Fibroblast of villous mesenchyme (primary cell): ENCODE measurements around the gene SLC38A10. TPM values are rescaled to one million over a fixed set of nuclear protein-coding genes. Genes with fewer than 3 reads are reported as not detected.

Source experiments
- DNase-seq: peaks from one replicate; pipeline ENCODE4 v3.0.0-alpha.2; 2010; ENCODE audit warnings: low read depth
- H3K4me3 ChIP-seq: 2 replicates; pipeline ENCODE4 v1.5.1; 2011; ENCODE audit warnings: low read depth, mild to moderate bottlenecking, low read length
- total RNA-seq: library from RNA; depleted of rRNA; stranded (reverse); fragments of >200 nt; gene quantifications from 2 replicates; pipeline ENCODE4 v1.2.3, GENCODE V29; 2012
- TF ChIP-seq, protein P1 (sequence below): IDR thresholded peaks from 2 replicates; pipeline ENCODE4 v1.5.1; 2012; ENCODE audit warnings: low read depth, mild to moderate bottlenecking, low read length; ENCODE audit not compliant: insufficient read depth

Gene SLC38A10
- total RNA-seq, 1 donor, result 51.4 TPM

DNA sequence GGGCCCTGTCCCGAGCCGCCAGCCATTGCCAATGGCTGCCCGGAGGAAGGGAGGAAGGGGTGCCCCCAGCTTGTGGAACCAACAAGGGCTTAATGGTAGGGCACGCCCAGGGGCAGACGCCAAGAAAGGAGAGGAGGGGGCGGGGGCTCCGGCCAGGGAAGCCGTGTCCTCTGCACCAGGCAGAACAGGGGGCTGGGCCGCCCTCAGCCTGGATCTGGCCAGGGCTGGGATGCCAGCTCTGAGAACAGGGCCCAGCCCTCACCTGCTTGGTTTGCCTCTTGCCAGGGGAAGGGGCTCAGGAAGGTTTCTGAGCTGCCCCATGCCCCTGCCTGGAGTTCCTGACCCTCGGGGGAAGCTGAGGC is 35.8 kb upstream of the SLC38A10 start:
- DNase-seq, result no peak
- H3K4me3 ChIP-seq, result no peak overlapping the region
- TF ChIP-seq, protein P1, sequence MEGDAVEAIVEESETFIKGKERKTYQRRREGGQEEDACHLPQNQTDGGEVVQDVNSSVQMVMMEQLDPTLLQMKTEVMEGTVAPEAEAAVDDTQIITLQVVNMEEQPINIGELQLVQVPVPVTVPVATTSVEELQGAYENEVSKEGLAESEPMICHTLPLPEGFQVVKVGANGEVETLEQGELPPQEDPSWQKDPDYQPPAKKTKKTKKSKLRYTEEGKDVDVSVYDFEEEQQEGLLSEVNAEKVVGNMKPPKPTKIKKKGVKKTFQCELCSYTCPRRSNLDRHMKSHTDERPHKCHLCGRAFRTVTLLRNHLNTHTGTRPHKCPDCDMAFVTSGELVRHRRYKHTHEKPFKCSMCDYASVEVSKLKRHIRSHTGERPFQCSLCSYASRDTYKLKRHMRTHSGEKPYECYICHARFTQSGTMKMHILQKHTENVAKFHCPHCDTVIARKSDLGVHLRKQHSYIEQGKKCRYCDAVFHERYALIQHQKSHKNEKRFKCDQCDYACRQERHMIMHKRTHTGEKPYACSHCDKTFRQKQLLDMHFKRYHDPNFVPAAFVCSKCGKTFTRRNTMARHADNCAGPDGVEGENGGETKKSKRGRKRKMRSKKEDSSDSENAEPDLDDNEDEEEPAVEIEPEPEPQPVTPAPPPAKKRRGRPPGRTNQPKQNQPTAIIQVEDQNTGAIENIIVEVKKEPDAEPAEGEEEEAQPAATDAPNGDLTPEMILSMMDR, result no peak

DNA sequence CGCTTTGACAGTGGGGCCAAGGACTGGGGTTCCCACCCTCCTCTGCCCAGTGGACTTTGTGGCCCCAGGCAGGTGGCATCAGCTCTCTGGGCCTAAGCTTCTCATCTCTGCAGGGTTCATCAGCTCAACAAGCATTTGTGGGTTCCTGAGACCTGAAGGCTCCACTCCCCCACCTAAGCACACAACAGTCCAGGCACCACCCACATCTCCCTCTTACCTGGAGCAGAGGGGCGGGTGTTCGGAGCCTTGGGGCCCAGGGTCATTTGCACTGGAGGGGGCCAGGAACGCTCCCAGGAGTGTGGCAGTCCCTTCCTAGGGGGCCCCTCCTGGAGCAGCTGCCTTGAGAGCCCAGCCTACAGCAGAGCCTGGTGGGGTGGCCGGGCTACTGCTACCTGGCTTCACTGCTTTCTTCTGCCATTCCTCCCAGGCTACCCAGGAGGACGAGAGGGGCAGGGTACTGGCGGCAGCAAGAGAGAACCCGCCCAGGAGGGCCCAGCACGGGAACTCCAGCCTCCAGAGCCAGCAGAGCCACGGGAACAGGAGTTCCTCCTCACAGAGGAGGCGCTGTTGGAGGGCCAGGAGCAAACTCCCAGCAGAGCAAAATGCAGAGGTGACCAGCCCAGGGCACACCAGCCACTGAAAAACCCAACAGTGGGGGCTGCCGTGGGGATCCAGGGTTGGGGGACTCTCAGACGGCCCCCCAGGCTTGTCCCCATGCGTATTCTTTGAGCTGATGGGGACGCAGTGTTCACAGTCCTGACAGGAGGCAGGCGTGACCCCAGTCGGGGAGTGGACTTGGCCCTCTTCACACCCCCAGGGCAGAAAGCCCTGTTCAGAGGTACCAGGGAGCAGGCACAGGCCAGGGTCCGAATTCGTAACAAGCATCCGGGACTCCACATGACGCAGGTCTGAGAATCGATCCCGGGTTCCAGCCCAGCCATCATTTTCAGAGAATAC is 35.1 kb upstream of the SLC38A10 start:
- TF ChIP-seq, protein P1, result no peak
- no peak for DNase-seq

DNA sequence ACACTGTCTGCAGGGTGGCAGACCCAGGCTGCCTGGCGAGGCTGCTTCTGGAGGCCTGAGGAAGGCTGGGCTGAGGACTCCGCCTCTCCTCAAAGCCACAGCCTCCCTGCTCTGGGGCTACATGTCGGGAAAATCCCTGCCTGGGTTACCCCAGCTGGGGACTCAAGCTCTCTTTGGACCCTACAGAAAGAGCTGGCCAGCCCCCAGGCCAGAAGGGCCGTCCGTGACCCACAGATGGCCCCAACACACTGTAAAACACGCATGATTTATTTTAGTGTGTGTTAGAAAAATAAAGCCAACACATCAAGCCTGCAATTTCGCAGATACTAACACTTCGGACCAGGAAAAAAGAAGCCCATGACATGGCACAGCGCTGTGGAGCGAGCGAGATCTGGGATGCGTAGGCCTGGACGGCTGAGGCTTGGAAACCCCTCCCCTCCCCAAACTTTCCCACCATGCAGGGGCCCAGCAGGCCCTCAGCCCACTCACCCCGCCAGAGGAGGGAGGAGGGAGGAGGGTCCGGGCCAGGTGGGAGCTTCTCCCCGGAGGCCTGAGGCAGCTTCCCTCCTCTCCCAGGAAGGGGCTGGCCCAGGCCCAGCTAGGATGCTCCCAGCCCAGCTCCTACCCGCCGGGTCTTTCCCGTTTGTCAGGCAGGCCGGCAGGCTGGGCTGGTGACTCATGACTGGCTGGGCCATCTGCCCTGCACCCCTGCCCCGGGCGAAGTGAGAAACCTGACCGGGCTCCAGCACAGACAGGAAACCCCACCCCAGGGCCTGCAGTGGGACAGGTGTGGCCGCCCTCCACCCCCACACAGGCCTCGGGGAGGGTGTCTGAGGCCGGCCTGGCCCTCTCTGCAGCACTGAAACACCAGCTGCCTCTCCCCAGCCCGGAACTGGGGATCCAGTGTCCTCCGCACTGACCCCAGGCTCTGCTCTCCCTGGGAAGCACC is 34.1 kb upstream of the SLC38A10 start:
- TF ChIP-seq, protein P1, result no peak
- H3K4me3 ChIP-seq, result no peak overlapping the region
- DNase-seq, result peak; percentile 94

More for the DNA sequence above, 35.1 kb upstream of the SLC38A10 start:
- H3K4me3 ChIP-seq, result no peak overlapping the region

DNA sequence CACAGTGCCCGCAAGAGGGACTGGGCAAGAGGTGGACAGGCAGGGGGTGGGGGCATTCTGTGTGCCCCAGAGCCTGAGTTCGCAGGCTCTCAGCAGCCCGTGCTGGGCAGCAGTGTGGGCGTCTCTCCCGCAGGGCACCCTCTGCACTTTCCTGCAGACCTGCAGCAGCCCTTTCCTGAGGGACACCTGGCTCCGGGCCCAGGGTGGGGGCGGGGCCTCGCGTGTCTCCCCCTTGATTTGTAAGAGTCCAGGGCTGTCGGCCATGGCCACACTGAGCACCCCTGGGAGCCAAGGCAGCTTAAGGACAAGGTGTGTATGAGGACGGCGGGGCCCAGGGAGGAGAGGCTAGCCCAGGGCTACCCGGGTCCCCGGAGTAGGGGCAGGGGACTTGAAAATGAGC is 33.4 kb upstream of the SLC38A10 start:
- TF ChIP-seq, protein P1, result no peak
- DNase-seq, result no peak
- H3K4me3 ChIP-seq, result no peak overlapping the region

DNA sequence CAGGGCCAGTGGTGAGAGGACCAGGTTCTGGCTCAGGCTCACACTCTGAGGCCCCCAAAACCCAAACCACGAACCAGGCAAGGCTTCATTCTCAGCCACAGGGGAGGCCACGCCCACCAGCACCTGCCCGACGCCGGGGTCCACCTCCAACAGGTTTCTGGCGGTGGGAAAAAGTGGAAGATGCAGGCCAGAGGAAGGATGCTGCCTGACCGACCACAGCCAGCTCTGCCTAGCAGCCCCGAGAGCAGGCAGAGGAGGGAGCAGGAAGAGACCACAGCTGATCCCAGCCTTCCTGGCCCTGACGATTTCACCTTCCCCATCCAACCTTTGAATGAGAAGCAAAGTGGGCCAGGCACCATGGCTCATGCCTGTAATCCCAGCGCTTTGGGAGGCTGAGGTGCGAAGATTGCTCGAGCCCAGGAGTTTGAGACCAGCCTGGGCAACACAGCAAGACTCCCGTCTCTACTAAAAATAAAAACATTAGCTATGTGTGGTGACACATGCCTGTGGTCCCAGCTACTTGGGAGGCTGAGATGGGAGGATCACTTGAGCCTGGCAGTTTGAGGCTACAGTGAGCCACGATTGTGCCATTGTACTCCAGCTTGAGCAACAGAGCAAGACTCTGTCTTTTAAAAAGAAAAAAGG is 30.7 kb upstream of the SLC38A10 start:
- DNase-seq, result no peak
- H3K4me3 ChIP-seq, result no peak overlapping the region
- TF ChIP-seq, protein P1, result no peak
